K562 (cell line): ENCODE results near the gene LAPTM5. TPM values are rescaled to one million over a fixed set of nuclear protein-coding genes. Genes with fewer than 3 reads are reported as not detected.

Experiments
- BCLAF1 ChIP-seq, 2 experiments: fragments of 450-650 bp in 1 of 2; IDR thresholded peaks; 2 replicates each; pipeline ENCODE4 v1.6.1; 2011 to 2017; ENCODE audit warnings: low read depth in 2 of 2, antibody characterized with exemption in 1 of 2, borderline replicate concordance in 1 of 2, low read length in 1 of 2, mild to moderate bottlenecking in 1 of 2, mixed read lengths in 1 of 2; ENCODE audit not compliant: control insufficient read depth in 1 of 2
- BRCA1 ChIP-seq, 2 experiments: fragments of 450-650 bp in 1 of 2; sonication (generic) in 1 of 2; formaldehyde crosslinking in 1 of 2; IDR thresholded peaks; 2 replicates each; pipeline versions ENCODE4 v1.5.0 to v1.6.1; 2017 to 2020; ENCODE audit warnings: mild to moderate bottlenecking in 1 of 2, missing genetic modification reagents in 1 of 2
- CREB3L1 ChIP-seq: fragments of 450-650 bp; IDR thresholded peaks from 2 replicates; pipeline ENCODE4 v1.6.1; 2014; ENCODE audit warnings: low read depth, mild to moderate bottlenecking, moderate library complexity, borderline replicate concordance
- HDAC1 ChIP-seq, 2 experiments: fragments of 450-650 bp; IDR thresholded peaks; 2 replicates each; pipeline ENCODE4 v1.6.1; 2016 to 2017; ENCODE audit warnings: inconsistent platforms in 1 of 2, mild to moderate bottlenecking in 1 of 2, moderate library complexity in 1 of 2
- MYBL2 ChIP-seq, 2 experiments: fragments of 450-650 bp in 1 of 2; sonication (generic) in 1 of 2; formaldehyde crosslinking in 1 of 2; IDR thresholded peaks; 2 replicates each; pipeline versions ENCODE4 v1.6.1 to v1.8.1; 2017 to 2022; ENCODE audit warnings: borderline replicate concordance in 1 of 2, inconsistent platforms in 1 of 2, low read depth in 1 of 2, mild to moderate bottlenecking in 1 of 2, missing genetic modification reagents in 1 of 2, moderate library complexity in 1 of 2
- NR2F6 ChIP-seq: fragments of 450-650 bp; formaldehyde crosslinking; IDR thresholded peaks from 2 replicates; pipeline ENCODE4 v1.4.0; 2020; ENCODE audit warnings: mild to moderate bottlenecking
- PRDM10 ChIP-seq: fragments of 450-650 bp; IDR thresholded peaks from 2 replicates; pipeline ENCODE4 v1.6.1; 2018; ENCODE audit not compliant: partially characterized antibody
- ZBTB1 ChIP-seq: sonication (generic); formaldehyde crosslinking; IDR thresholded peaks from 2 replicates; pipeline ENCODE4 v1.8.1; 2023; ENCODE audit warnings: missing genetic modification reagents, low read depth, mild to moderate bottlenecking, borderline replicate concordance
- ZBTB2 ChIP-seq: fragments of 450-650 bp; IDR thresholded peaks from 2 replicates; pipeline ENCODE4 v1.6.1; 2016; ENCODE audit warnings: antibody characterized with exemption
- ZFP36 ChIP-seq: fragments of 150-350 bp; IDR thresholded peaks from 2 replicates; pipeline ENCODE4 v1.6.1; 2018; ENCODE audit warnings: low read length, low read depth; ENCODE audit not compliant: partially characterized antibody
- ZNF23 ChIP-seq: fragments of 250-450 bp; sonication (Bioruptor Pico); IDR thresholded peaks from 2 replicates; pipeline ENCODE4 v1.4.0; 2020; ENCODE audit warnings: mild to moderate bottlenecking
- ZNF778 ChIP-seq: fragments of 450-650 bp; formaldehyde crosslinking; IDR thresholded peaks from 2 replicates; pipeline ENCODE4 v1.4.0; 2020; ENCODE audit warnings: mild to moderate bottlenecking, moderate library complexity
- polyA plus RNA-seq, 8 experiments: library from polyadenylated mRNA; depleted of rRNA in 4 of 8; stranded (reverse) in 5 of 8; unstranded in 3 of 8; fragments of >200 nt; fragmentation: Nextera tagmentation in 2 of 8; fragmentation: Illumina TruSeq in 1 of 8; extraction: Ambion mirVana in 2 of 8; extraction: Trizol in 1 of 8; gene quantifications; 2 replicates each; pipeline versions ENCODE4 v1.2.1 to v1.2.3, GENCODE V29; 2011 to 2014; ENCODE audit warnings: inconsistent platforms in 1 of 8, missing spikeins in 1 of 8
- total RNA-seq, 7 experiments: library from RNA; depleted of rRNA in 6 of 7; stranded (reverse); fragments of >200 nt in 6 of 7; fragmentation: Illumina TruSeq in 2 of 7; extraction: Trizol in 2 of 7; gene quantifications; 2 replicates each; pipeline versions ENCODE4 v1.2.1 to v1.2.3, GENCODE V29; 2011 to 2021; ENCODE audit warnings: low replicate concordance in 1 of 7

Gene LAPTM5
- total and polyA plus RNA-seq, 9 of the 15 experiments (the other 6 are each of a cell fraction or from before 2014, with no cell fraction given), result 2.4 to 47.3 (median 20.3) TPM

- TF ChIP-seq ZNF23 (CRISPR knock-in tag) (no peak), ZNF778 (no peak), MYBL2 (IDR thresholded peaks at IDR 0.05; ENCODE audit: low read depth) (no peak), MYBL2 (CRISPR knock-in tag; IDR thresholded peaks at IDR 0.05; ENCODE audit: borderline replicate concordance) (no peak), ZFP36 (peak; percentile 96), ZBTB2 (no peak), PRDM10 (no peak), ZBTB1 (CRISPR knock-in tag) (0 out of 2 replicates have a peak, but pooled peaks have one; percentile 9), BCLAF1 (IDR thresholded peaks at IDR 0.05; ENCODE audit: borderline replicate concordance in 1 of 2, control insufficient read depth in 1 of 2, low read depth in 2 of 2, low read length in 1 of 2) (no peak), CREB3L1 (no peak), BRCA1 (IDR thresholded peaks at IDR 0.05) (no peak), BRCA1 (CRISPR knock-in tag; IDR thresholded peaks at IDR 0.05) (no peak), NR2F6 (CRISPR knock-in tag) (0 out of 2 replicates have a peak, but pooled peaks have one; percentile 39), HDAC1 (IDR thresholded peaks at IDR 0.05) (0 out of 4 replicates have a peak, but pooled peaks of 1 of the 2 experiments have one; percentile 4)
Observed at GRCh38 chr1:30765556-30766434, 8.2 kb upstream of the LAPTM5 start (continued).
